IMR-90 (cell line): ENCODE data around the gene SRSF4.

ENCODE experiments used
- CEBPB ChIP-seq: IDR thresholded peaks from 2 replicates; pipeline ENCODE4 v1.6.1; 2012; ENCODE audit warnings: low read depth, low read length, improper control_type of control experiment
- CHD1 ChIP-seq: IDR thresholded peaks from 2 replicates; pipeline ENCODE4 v1.6.1; 2012; ENCODE audit warnings: low read depth, low read length, improper control_type of control experiment
- CTCF ChIP-seq: conservative IDR thresholded peaks from 2 replicates; pipeline ENCODE4 v1.5.1; 2012; ENCODE audit warnings: mild to moderate bottlenecking, low read depth, low read length, improper control_type of control experiment
- FOS ChIP-seq: fragments of 150-350 bp; IDR thresholded peaks from 2 replicates; pipeline ENCODE4 v1.6.1; 2016; ENCODE audit warnings: low read depth, low read length
- MXI1 ChIP-seq: IDR thresholded peaks from 2 replicates; pipeline ENCODE4 v1.6.1; 2012; ENCODE audit warnings: low read depth, mild to moderate bottlenecking, low read length, moderate library complexity, borderline replicate concordance
- NFE2L2 ChIP-seq: fragments of 150-350 bp; IDR thresholded peaks from 2 replicates; pipeline ENCODE4 v1.6.1; 2016; ENCODE audit warnings: low read depth, mild to moderate bottlenecking, low read length
- POLR2A ChIP-seq: IDR thresholded peaks from 2 replicates; pipeline ENCODE4 v1.6.1; 2012; ENCODE audit warnings: mild to moderate bottlenecking, low read depth, low read length
- RAD21 ChIP-seq: IDR thresholded peaks from 2 replicates; pipeline ENCODE4 v1.6.1; 2012; ENCODE audit warnings: low read length, improper control_type of control experiment
- RCOR1 ChIP-seq: IDR thresholded peaks from 2 replicates; pipeline ENCODE4 v1.6.1; 2012; ENCODE audit warnings: mild to moderate bottlenecking, low read length, improper control_type of control experiment; ENCODE audit not compliant: insufficient replicate concordance
- RFX5 ChIP-seq: IDR thresholded peaks from 2 replicates; pipeline ENCODE4 v1.8.0; 2012; ENCODE audit warnings: low read depth, mild to moderate bottlenecking, low read length, moderate library complexity
- SMC3 ChIP-seq: fragments of 150-350 bp; IDR thresholded peaks from 2 replicates; pipeline ENCODE4 v1.6.1; 2016; ENCODE audit warnings: low read depth, mild to moderate bottlenecking, antibody characterized with exemption, low read length, moderate library complexity
- USF2 ChIP-seq: fragments of 150-350 bp; IDR thresholded peaks from 2 replicates; pipeline ENCODE4 v1.6.1; 2017; ENCODE audit warnings: mild to moderate bottlenecking, antibody characterized with exemption, low read length, low read depth

- TF ChIP-seq USF2 (no peak), SMC3 (no peak), RCOR1 (no peak), CTCF (no peak), POLR2A (no peak), RAD21 (no peak), CEBPB (no peak), RFX5 (no peak), NFE2L2 (no peak), CHD1 (no peak), MXI1 (no peak), FOS (no peak)
Measured at GRCh38 chr1:29125788-29126187, 55.9 kb downstream of the SRSF4 start.
